ENCODE measurements around the gene OGFOD1. TPM values are rescaled to one million over a fixed set of nuclear protein-coding genes. Genes with fewer than 3 reads are reported as not detected.
A peak's percentile ranks its signal among the peaks of the same experiment; 100 is the strongest.

OGFOD1 gene
- total RNA-seq, 1 donor from 2014 or later, result 107 TPM

DNA sequence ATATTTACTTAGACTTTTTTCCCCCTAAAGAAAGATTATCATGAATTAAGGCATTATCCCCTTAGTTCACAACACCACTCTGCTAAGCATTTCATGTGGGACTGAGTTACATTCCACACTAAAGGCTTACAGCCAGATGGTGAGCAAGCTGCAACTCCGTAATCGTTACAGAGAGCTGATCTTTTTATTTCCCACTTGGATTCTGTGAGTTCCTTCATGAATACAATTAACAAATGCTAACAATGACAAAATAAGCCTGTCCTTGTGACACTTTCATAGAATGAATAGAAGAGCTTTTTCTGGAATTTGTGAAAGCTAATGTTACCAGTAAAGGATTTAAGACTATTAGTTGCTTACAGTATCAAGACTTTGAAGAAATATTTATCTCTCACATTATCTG, 8.7 kb downstream of the OGFOD1 start:
- Mint-ChIP-seq H3K4me3 (ENCODE audit: unreplicated experiment) (no peak overlapping the region), H3K27me3 (ENCODE audit: low read depth, unreplicated experiment) (no peaks in the 10 kb centered on the region), H3K27ac (ENCODE audit: unreplicated experiment) (no peak overlapping the region), H3K36me3 (ENCODE audit: low read depth, unreplicated experiment) (peaks cover 19% of the 10 kb centered on the region), H3K9me3 (ENCODE audit: unreplicated experiment) (no peaks in the 10 kb centered on the region), H3K4me1 (ENCODE audit: low read depth, unreplicated experiment) (no peaks in the 10 kb centered on the region)
- Histone ChIP-seq H3K4me2 (ENCODE audit: low read length) (no peak overlapping the region), H3K36me3 (ENCODE audit: insufficient read depth, low read length) (peaks cover 56% of the 10 kb centered on the region), H3K27ac (ENCODE audit: low read depth, low read length) (no peak overlapping the region), H3K9me3 (ENCODE audit: insufficient read depth, low read depth, low read length) (no peaks in the 10 kb centered on the region), H3K4me3 (ENCODE audit: insufficient read depth, low read depth, low read length) (no peak overlapping the region), H3K27me3 (ENCODE audit: insufficient read depth, low read length) (no peaks in the 10 kb centered on the region), H2AFZ (ENCODE audit: low read depth, low read length) (no peak overlapping the region), H3K79me2 (ENCODE audit: insufficient read depth, low read length) (no peaks in the 10 kb centered on the region), H4K20me1 (ENCODE audit: insufficient read depth, low read length) (peaks cover 11% of the 10 kb centered on the region), H3K9ac (ENCODE audit: low read length) (no peak overlapping the region), H3K4me1 (ENCODE audit: insufficient read depth, low read length) (no peaks in the 10 kb centered on the region)
- DNase-seq (ENCODE audit: low read depth) (peak; percentile 21), FAIRE-seq (no peak)
- TF ChIP-seq CTCF (IDR thresholded peaks at IDR 0.05; ENCODE audit: insufficient read depth, low read depth, low read length) (no peak), EZH2 (IDR thresholded peaks at IDR 0.05; ENCODE audit: insufficient read depth, low read length) (no peak)

DNA sequence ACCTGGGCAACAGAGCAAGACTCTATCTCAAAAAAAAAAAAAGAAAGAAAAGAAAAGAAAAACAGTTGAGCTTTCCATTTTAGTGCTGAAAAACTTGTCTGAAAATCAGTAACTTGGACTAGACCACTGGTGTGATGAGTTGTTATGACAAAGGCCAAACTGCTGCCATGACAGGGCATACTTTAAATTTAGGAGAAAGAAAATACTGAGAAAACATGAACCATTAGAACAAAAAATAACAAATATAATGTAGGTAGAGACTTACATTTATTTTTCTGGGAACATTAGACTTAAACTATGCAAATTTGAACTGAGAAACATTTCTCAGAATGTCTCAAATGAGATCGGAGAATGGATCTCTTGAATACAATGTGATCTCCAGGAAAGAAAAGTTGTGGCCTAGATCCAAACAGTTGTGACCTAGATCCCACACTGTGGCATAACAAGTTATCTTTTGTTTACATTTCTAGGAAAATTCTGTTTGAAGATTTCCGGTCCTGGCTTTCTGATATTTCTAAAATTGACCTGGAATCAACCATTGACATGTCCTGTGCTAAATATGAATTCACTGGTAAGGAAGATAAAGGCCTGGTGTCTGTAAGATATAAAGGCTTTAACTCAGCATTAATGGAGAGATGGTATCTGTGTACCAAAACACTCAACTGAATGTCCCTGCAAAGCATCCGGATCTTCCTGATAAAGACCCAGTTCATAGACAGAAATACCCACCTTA, 10.9 kb downstream of the OGFOD1 start:
- Histone ChIP-seq H4K20me1 (ENCODE audit: insufficient read depth, low read length) (peaks cover 5% of the 10 kb centered on the region), H3K4me3 (ENCODE audit: insufficient read depth, low read depth, low read length) (no peak overlapping the region), H3K27me3 (ENCODE audit: insufficient read depth, low read length) (no peaks in the 10 kb centered on the region), H3K9me3 (ENCODE audit: insufficient read depth, low read depth, low read length) (no peaks in the 10 kb centered on the region), H3K4me2 (ENCODE audit: low read length) (no peak overlapping the region), H3K36me3 (ENCODE audit: insufficient read depth, low read length) (peaks cover 50% of the 10 kb centered on the region), H3K27ac (ENCODE audit: low read depth, low read length) (no peak overlapping the region), H3K79me2 (ENCODE audit: insufficient read depth, low read length) (no peaks in the 10 kb centered on the region), H3K9ac (ENCODE audit: low read length) (no peak overlapping the region), H3K4me1 (ENCODE audit: insufficient read depth, low read length) (no peaks in the 10 kb centered on the region), H2AFZ (ENCODE audit: low read depth, low read length) (no peak overlapping the region)
- Mint-ChIP-seq H3K36me3 (ENCODE audit: low read depth, unreplicated experiment) (peaks cover 18% of the 10 kb centered on the region), H3K4me3 (ENCODE audit: unreplicated experiment) (no peak overlapping the region), H3K9me3 (ENCODE audit: unreplicated experiment) (no peaks in the 10 kb centered on the region), H3K27ac (ENCODE audit: unreplicated experiment) (no peak overlapping the region), H3K4me1 (ENCODE audit: low read depth, unreplicated experiment) (no peaks in the 10 kb centered on the region), H3K27me3 (ENCODE audit: low read depth, unreplicated experiment) (no peaks in the 10 kb centered on the region)
- no peak for FAIRE-seq
- no peak for TF ChIP-seq EZH2 (IDR thresholded peaks at IDR 0.05; ENCODE audit: insufficient read depth, low read length)
- TF ChIP-seq CTCF (IDR thresholded peaks at IDR 0.05; ENCODE audit: insufficient read depth, low read depth, low read length), result no peak
- no peak for DNase-seq (ENCODE audit: low read depth)

GRCh38 chr16:56463153-56463552, 11.8 kb downstream of the OGFOD1 start:
- no peak overlapping the region for H3K4me3 ChIP-seq (ENCODE audit: insufficient read depth, low read depth, low read length)
- no peaks in the 10 kb centered on the region for H3K27me3 Mint-ChIP-seq (ENCODE audit: low read depth, unreplicated experiment)
- H3K27me3 ChIP-seq (ENCODE audit: insufficient read depth, low read length), result no peaks in the 10 kb centered on the region
- H3K36me3 Mint-ChIP-seq (ENCODE audit: low read depth, unreplicated experiment), result peaks cover 15% of the 10 kb centered on the region
- no peaks in the 10 kb centered on the region for H3K4me1 ChIP-seq (ENCODE audit: insufficient read depth, low read length)
- DNase-seq (ENCODE audit: low read depth) (no peak), FAIRE-seq (no peak)
- no peaks in the 10 kb centered on the region for H3K4me1 Mint-ChIP-seq (ENCODE audit: low read depth, unreplicated experiment)
- peaks cover 5% of the 10 kb centered on the region for H4K20me1 ChIP-seq (ENCODE audit: insufficient read depth, low read length)
- H2AFZ ChIP-seq (ENCODE audit: low read depth, low read length), result no peak overlapping the region
- peaks cover 55% of the 10 kb centered on the region for H3K36me3 ChIP-seq (ENCODE audit: insufficient read depth, low read length)
- no peak overlapping the region for H3K27ac Mint-ChIP-seq (ENCODE audit: unreplicated experiment)
- H3K9me3 ChIP-seq (ENCODE audit: insufficient read depth, low read depth, low read length), result no peaks in the 10 kb centered on the region
- TF ChIP-seq EZH2 (IDR thresholded peaks at IDR 0.05; ENCODE audit: insufficient read depth, low read length) (no peak), CTCF (IDR thresholded peaks at IDR 0.05; ENCODE audit: insufficient read depth, low read depth, low read length) (no peak)
- no peaks in the 10 kb centered on the region for H3K79me2 ChIP-seq (ENCODE audit: insufficient read depth, low read length)
- no peak overlapping the region for H3K27ac ChIP-seq (ENCODE audit: low read depth, low read length)
- H3K9ac ChIP-seq (ENCODE audit: low read length), result no peak overlapping the region
- no peak overlapping the region for H3K4me2 ChIP-seq (ENCODE audit: low read length)
- no peaks in the 10 kb centered on the region for H3K9me3 Mint-ChIP-seq (ENCODE audit: unreplicated experiment)
- H3K4me3 Mint-ChIP-seq (ENCODE audit: unreplicated experiment), result no peak overlapping the region

Data from astrocyte (in vitro differentiated cells and primary cell).